Endothelial cell of umbilical vein (primary cell): Measurements from ENCODE around the gene THUMPD2.

Source experiments
- CTCF ChIP-seq, 2 donors: IDR thresholded peaks; 1 replicate in 1 of 2; 2 replicates in 1 of 2; pipeline ENCODE4 v1.5.1; 2011; ENCODE audit warnings: low read length in 2 of 2, mild to moderate bottlenecking in 2 of 2, moderate library complexity in 2 of 2, control low read depth in 1 of 2, inconsistent platforms in 1 of 2, low read depth in 1 of 2; ENCODE audit not compliant: insufficient read depth in 1 of 2; ENCODE audit errors: extremely low read depth in 1 of 2
- EZH2 ChIP-seq: IDR thresholded peaks from 2 replicates; pipeline ENCODE4 v1.6.1; 2012; ENCODE audit warnings: borderline replicate concordance, low read depth, mild to moderate bottlenecking, moderate library complexity, low read length, inconsistent platforms; ENCODE audit not compliant: severe bottlenecking
- FOS ChIP-seq: IDR thresholded peaks from 2 replicates; pipeline ENCODE4 v1.6.1; 2011; ENCODE audit warnings: mild to moderate bottlenecking, low read length, moderate library complexity, borderline replicate concordance; ENCODE audit not compliant: insufficient read depth
- GATA2 ChIP-seq: IDR thresholded peaks from 2 replicates; pipeline ENCODE4 v1.7.0; 2011; ENCODE audit warnings: low read depth, mild to moderate bottlenecking, moderate library complexity, mixed read lengths, low read length; ENCODE audit not compliant: insufficient read length, insufficient read depth
- JUN ChIP-seq: IDR thresholded peaks from 2 replicates; pipeline ENCODE4 v1.6.1; 2011; ENCODE audit warnings: borderline replicate concordance, low read depth; ENCODE audit not compliant: insufficient read length, insufficient read depth
- MAX ChIP-seq: IDR thresholded peaks from 2 replicates; pipeline ENCODE4 v1.6.1; 2011; ENCODE audit not compliant: insufficient read depth, insufficient read length
- MYC ChIP-seq: IDR thresholded peaks from one replicate; pipeline ENCODE4 v1.6.1; 2011; ENCODE audit warnings: mild to moderate bottlenecking, low read depth, low read length
- POLR2A ChIP-seq: IDR thresholded peaks from 2 replicates; pipeline ENCODE4 v1.6.1; 2012; ENCODE audit warnings: low read depth, mild to moderate bottlenecking, control low read depth, low read length
- POLR2AphosphoS5 ChIP-seq: IDR thresholded peaks from 2 replicates; pipeline ENCODE4 v1.6.1; 2012; ENCODE audit warnings: low read depth, mild to moderate bottlenecking, control low read depth, low read length, moderate library complexity; ENCODE audit not compliant: insufficient read depth

DNA sequence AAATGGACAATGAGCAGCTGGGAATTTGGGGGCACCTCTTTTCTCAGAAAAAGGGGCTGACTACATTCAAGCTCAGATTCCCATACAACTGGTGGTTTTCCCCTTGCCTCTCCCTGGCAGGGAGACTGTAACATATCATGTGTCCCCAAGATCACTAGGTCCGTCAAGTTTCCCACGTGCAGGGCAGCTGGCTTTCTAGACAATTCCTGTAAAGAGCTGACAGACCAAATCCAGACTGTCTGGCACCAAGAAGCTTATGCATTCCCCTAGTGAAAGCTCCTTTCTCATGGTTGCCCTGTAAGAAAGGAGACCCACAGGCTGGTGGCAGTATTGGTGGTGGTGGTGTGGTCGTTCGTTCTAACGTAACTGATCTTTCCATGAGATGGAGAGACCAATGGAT lies 48.8 kb downstream of the THUMPD2 start:
- TF ChIP-seq CTCF (IDR thresholded peaks at IDR 0.05; ENCODE audit: extremely low read depth in 1 of 2, insufficient read depth in 1 of 2, low read depth in 1 of 2, low read length in 2 of 2) (no peak), POLR2AphosphoS5 (no peak), MYC (no peak), GATA2 (no peak), MAX (no peak), EZH2 (no peak), POLR2A (no peak), JUN (no peak), FOS (no peak)
